GM10266 (cell line): ENCODE data around the gene ENTPD1.
A peak's percentile ranks its signal among the peaks of the same experiment; 100 is the strongest.
"Not testable (repeated sequence)": the region's sequence is repeated elsewhere in the genome, so short reads cannot be mapped to it uniquely, and the experiment has no call there.

ENCODE experiments used
- DNase-seq: peaks from one replicate; pipeline ENCODE4 v3.0.0; 2012; ENCODE audit errors: extremely low spot score
- CTCF ChIP-seq: IDR thresholded peaks from 2 replicates; pipeline ENCODE4 v1.5.1; 2012; ENCODE audit warnings: mild to moderate bottlenecking, low read depth; ENCODE audit not compliant: control insufficient read depth, insufficient read depth; ENCODE audit errors: missing control alignments

ENTPD1 gene

DNA sequence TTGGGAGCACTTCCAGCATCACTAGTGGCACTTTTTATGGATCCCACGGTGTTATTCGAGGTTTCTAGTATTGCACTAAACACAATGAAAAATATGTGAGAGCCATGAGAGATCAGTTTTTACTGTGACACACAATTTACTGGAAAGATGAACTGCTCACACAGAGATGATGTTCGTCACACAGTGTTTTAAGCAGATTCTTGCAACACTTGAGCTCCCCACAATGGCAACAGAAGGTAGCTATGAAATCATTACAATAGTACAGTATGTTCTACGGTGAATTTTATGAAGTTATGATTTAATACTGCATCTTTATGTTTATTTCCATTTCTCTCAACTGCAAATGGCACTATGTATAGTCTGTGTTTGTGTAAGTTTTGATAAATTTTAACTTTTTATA lies 27.4 kb upstream of the ENTPD1 start:
- no peak for TF ChIP-seq CTCF
- no peak for DNase-seq

DNA sequence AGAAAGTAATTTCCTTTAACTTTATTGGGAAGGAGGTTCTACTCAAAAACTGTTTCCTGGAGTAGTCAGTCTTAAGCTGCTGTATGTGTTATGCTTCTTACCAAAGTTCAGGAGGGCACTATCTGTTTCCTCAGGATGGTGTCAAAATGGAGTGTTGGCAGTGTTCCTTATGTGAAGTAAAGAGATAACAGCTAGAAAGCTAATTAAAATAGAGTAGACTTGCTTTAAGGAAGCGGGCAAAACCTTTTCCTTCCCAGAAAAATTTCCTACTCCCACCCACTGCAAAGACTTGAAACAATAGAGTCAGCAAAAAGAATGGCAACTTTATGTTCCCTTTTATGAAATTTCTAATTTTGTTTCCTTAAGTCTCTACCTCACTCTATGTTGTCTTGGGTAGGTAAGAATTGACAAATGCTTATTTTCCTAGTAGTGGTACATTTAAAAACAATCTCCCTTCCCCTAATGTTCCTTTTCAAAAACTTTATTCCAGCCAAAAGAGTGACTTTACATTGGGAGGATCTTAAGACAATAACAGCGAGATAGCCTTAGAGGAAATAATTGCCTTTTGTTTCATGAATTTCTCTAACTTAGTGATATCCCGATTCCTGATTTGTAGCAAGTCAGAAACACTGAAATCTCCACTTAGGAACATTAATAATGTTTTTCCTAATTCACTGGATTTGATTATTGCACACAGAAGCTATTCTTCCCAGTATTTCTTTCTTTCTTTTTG lies 26.5 kb upstream of the ENTPD1 start:
- TF ChIP-seq CTCF, result no peak
- no peak for DNase-seq

DNA sequence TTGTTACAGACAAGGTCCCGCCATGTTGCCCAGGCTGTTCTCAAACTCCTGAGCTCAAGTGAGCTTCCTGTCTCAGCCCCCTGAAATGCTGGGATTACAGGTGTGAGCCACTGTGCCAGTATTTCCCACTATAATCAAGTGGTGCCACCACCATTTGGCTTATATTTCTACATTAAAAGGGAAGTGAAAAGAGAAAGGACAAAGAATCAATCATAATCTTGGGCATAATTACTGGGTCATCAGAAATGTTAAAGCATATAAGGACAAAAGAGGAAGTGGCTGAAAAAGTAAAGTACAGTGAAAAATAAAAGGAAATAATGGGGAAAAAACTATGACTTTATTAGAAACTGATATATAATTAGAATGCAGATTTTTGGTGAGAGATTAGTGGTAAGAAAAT lies 25.7 kb upstream of the ENTPD1 start:
- no peak for TF ChIP-seq CTCF
- DNase-seq, result no peak

DNA sequence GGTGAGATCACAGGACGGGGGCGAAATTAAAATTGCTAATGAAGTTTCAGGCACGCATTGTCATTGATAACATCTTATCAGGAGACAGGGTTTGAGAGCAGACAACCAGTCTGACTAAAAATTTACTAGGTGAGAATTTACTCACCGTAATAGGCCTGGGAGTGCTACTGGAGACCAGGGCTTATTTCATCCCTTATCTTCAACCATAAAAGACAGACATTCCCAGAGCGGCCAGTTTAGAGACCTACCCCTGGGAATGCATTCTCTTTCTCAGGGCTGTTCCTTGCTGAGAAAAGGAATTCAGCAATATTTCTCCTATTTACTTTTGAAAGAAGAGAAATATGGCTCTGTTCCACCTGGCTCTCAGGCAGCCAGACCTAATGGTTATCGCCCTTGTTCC lies 23.1 kb upstream of the ENTPD1 start:
- DNase-seq, result not testable (repeated sequence)

DNA sequence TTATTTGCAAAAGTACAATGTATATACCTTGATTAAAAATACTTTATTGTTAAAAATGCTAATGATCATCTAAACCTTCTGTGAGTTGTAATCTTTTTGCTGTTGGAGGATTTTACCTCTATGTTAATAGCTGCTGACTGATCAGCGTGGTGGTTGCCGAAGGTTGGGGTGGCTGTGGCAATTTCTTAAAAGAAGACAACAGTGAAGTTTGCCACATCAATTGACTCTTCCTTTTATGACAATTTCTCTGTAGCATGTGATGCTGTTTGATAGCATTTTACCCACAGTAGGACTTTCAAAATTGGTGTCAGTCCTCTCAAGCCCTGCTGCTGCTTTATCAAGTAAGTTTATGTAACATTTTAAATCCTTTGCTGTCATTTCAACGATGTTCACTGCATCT lies 16.9 kb upstream of the ENTPD1 start:
- TF ChIP-seq CTCF, result no peak
- DNase-seq, result no peak

DNA sequence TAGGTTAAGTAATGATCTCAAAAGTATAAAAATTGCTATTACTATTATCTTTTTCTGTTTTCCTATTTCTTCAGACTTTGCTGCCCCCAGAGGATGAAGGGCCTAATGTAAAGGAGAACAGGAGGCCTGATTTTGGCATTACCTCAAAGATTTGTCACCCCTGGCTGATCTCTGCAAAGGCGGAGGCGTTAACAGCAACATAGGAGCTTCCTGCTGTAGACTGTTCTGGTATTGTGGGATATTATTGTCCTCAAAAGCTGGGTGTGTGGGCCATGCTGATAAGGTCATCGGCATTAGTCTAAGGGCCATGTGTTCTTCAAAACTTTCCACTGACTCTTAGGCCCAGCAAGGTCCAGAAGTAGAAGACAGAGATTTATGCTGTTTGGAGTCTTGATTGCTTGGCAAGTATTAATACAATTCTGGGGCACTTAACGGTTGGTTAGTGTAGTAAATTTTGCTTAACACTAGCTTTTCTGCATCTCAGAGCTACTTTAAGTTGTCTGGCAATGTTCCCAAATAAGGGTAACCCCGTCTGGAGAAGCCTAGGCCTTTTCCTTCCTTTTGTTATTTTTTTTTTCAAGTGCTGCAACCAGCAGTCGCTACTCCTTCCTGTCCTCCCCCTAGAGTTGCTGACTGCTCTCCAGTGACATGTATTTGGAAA lies 14.0 kb upstream of the ENTPD1 start:
- peak; percentile 47 for DNase-seq
- TF ChIP-seq CTCF, result peak; percentile 44

DNA sequence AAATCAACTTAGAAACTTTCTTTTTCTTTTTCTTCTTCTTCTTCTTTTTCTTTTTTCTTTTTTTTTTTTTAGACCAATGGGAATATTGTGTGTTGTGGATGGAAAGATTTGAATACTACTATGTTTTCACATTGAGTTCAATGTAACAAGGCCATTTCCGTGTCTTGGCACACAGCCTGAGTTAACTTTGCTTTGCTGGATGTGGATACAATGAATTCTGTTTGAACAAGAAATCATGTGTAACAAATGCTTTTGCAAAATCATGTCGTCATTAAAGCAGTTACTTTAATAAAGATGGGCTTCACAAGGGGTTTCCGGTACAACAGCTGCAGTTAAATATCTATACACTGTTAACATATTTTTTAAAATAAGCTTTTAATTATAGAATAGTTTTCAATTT lies 13.5 kb upstream of the ENTPD1 start:
- DNase-seq, result no peak
- no peak for TF ChIP-seq CTCF
